GM15510 (cell line): Measurements from ENCODE around the gene TIGD2.
A peak's percentile ranks its signal among the peaks of the same experiment; 100 is the strongest.

Experiments
- POLR2A ChIP-seq: IDR thresholded peaks from 3 replicates; pipeline ENCODE4 v1.6.1; 2011; ENCODE audit warnings: borderline replicate concordance; ENCODE audit not compliant: insufficient read length; ENCODE audit errors: extremely low read depth

The TIGD2 gene

GRCh38 chr4:89110986-89111832, at the start of gene TIGD2:
Gene TIGD2, plus strand, starts transcription at chr4:89111533. Its CDS starts 1,442 bp downstream, at chr4:89112975.
- peak; percentile 94 for TF ChIP-seq POLR2A

GRCh38 chr4:89064848-89065247, 46.5 kb upstream of the TIGD2 start:
- no peak for TF ChIP-seq POLR2A

- TF ChIP-seq POLR2A = no peak
These were observed 43.9 kb upstream of the TIGD2 start for GRCh38 chr4:89067417-89067816.

GRCh38 chr4:89069481-89069880, 41.9 kb upstream of the TIGD2 start:
- TF ChIP-seq POLR2A = no peak

- no peak for TF ChIP-seq POLR2A
These were observed 41.3 kb upstream of the TIGD2 start for GRCh38 chr4:89070041-89070440.

- no peak for TF ChIP-seq POLR2A
These were observed 40.0 kb upstream of the TIGD2 start for GRCh38 chr4:89071311-89071710.

- no peak for TF ChIP-seq POLR2A
These were observed 38.4 kb upstream of the TIGD2 start for GRCh38 chr4:89072921-89073320.

GRCh38 chr4:89077761-89078160, 33.6 kb upstream of the TIGD2 start:
- TF ChIP-seq POLR2A = no peak

GRCh38 chr4:89078300-89078699, 33.0 kb upstream of the TIGD2 start:
- TF ChIP-seq POLR2A = no peak

GRCh38 chr4:89099034-89099433, 12.3 kb upstream of the TIGD2 start:
- no peak for TF ChIP-seq POLR2A

- no peak for TF ChIP-seq POLR2A
These were observed 11.9 kb upstream of the TIGD2 start for GRCh38 chr4:89099471-89099870.

GRCh38 chr4:89100853-89101252, 10.5 kb upstream of the TIGD2 start:
- TF ChIP-seq POLR2A = no peak

- no peak for TF ChIP-seq POLR2A
These were observed 9.8 kb upstream of the TIGD2 start for GRCh38 chr4:89101256-89102161.

GRCh38 chr4:89105726-89106125, 5.6 kb upstream of the TIGD2 start:
- TF ChIP-seq POLR2A = no peak

- no peak for TF ChIP-seq POLR2A
These were observed 3.2 kb upstream of the TIGD2 start for GRCh38 chr4:89108091-89108490.

GRCh38 chr4:89109841-89110540, 1.3 kb upstream of the TIGD2 start:
- TF ChIP-seq POLR2A = no peak

GRCh38 chr4:89110541-89110985, 770 bp upstream of the TIGD2 start:
- TF ChIP-seq POLR2A = no peak
